Fibroblast of lung (primary cell): ENCODE results near the gene GNAT1.

Experiments used
- EZH2 ChIP-seq: IDR thresholded peaks from 2 replicates; pipeline ENCODE4 v1.5.1; 2012; ENCODE audit warnings: low read length, control low read depth, mild to moderate bottlenecking; ENCODE audit errors: missing control alignments
- TF ChIP-seq, protein P1 (sequence below), 2 donors: IDR thresholded peaks in 1 of 2; conservative IDR thresholded peaks in 1 of 2; 1 replicate in 1 of 2; 2 replicates in 1 of 2; pipeline ENCODE4 v1.5.1; 2011 to 2012; ENCODE audit warnings: low read length in 2 of 2, control low read depth in 1 of 2, inconsistent platforms in 1 of 2, low read depth in 1 of 2, mild to moderate bottlenecking in 1 of 2

- TF ChIP-seq, protein P1, sequence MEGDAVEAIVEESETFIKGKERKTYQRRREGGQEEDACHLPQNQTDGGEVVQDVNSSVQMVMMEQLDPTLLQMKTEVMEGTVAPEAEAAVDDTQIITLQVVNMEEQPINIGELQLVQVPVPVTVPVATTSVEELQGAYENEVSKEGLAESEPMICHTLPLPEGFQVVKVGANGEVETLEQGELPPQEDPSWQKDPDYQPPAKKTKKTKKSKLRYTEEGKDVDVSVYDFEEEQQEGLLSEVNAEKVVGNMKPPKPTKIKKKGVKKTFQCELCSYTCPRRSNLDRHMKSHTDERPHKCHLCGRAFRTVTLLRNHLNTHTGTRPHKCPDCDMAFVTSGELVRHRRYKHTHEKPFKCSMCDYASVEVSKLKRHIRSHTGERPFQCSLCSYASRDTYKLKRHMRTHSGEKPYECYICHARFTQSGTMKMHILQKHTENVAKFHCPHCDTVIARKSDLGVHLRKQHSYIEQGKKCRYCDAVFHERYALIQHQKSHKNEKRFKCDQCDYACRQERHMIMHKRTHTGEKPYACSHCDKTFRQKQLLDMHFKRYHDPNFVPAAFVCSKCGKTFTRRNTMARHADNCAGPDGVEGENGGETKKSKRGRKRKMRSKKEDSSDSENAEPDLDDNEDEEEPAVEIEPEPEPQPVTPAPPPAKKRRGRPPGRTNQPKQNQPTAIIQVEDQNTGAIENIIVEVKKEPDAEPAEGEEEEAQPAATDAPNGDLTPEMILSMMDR (conservative IDR thresholded peaks at IDR 0.05 in 1 of 2, IDR thresholded peaks at IDR 0.05 in 1 of 2; ENCODE audit: low read depth in 1 of 2, low read length in 2 of 2): no peak
- TF ChIP-seq EZH2: no peak
These were observed 39.4 kb downstream of the GNAT1 start for GRCh38 chr3:50230794-50231125.
